ENCODE measurements around the gene SEMA6A. TPM values are rescaled to one million over a fixed set of nuclear protein-coding genes. Genes with fewer than 3 reads are reported as not detected.
"Not testable (repeated sequence)": the region's sequence is repeated elsewhere in the genome, so short reads cannot be mapped to it uniquely, and the experiment has no call there.

The SEMA6A gene
- total RNA-seq, 1 experiment from 2014 or later: 0.61 TPM

GRCh38 chr5:116554764-116555163 lies 19.9 kb downstream of the SEMA6A start:
- no peak overlapping the region for H3K4me3 ChIP-seq
- no peaks in the 10 kb centered on the region for H3K27me3 ChIP-seq (replicated peaks)
- no peak for DNase-seq (ENCODE audit: low read depth in 1 of 2, low spot score in 2 of 2)
- H3K4me1 ChIP-seq (replicated peaks): no peaks in the 10 kb centered on the region
- no peaks in the 10 kb centered on the region for H3K9me3 ChIP-seq (replicated peaks)
- no peaks in the 10 kb centered on the region for H3K36me3 ChIP-seq
- no peak overlapping the region for H3K27ac ChIP-seq

GRCh38 chr5:116553366-116553765 lies 21.3 kb downstream of the SEMA6A start:
- Histone ChIP-seq H3K27me3 (replicated peaks) (no peaks in the 10 kb centered on the region), H3K9me3 (replicated peaks) (no peaks in the 10 kb centered on the region), H3K4me1 (replicated peaks) (no peaks in the 10 kb centered on the region), H3K27ac (no peak overlapping the region), H3K4me3 (no peak overlapping the region), H3K36me3 (no peaks in the 10 kb centered on the region)
- no peak for DNase-seq (ENCODE audit: low read depth in 1 of 2, low spot score in 2 of 2)

GRCh38 chr5:116550082-116550481 lies 24.5 kb downstream of the SEMA6A start:
- H3K9me3 ChIP-seq (replicated peaks): peaks cover 13% of the 10 kb centered on the region
- no peak overlapping the region for H3K27ac ChIP-seq
- H3K4me1 ChIP-seq (replicated peaks): no peaks in the 10 kb centered on the region
- no peaks in the 10 kb centered on the region for H3K36me3 ChIP-seq
- no peaks in the 10 kb centered on the region for H3K27me3 ChIP-seq (replicated peaks)
- H3K4me3 ChIP-seq: no peak overlapping the region
- no peak for DNase-seq (ENCODE audit: low read depth in 1 of 2, low spot score in 2 of 2)

GRCh38 chr5:116546743-116547124 lies 27.9 kb downstream of the SEMA6A start:
- Histone ChIP-seq H3K27ac (no peak overlapping the region), H3K27me3 (replicated peaks) (no peaks in the 10 kb centered on the region), H3K4me1 (replicated peaks) (no peaks in the 10 kb centered on the region), H3K4me3 (no peak overlapping the region), H3K36me3 (no peaks in the 10 kb centered on the region), H3K9me3 (replicated peaks) (peaks cover 15% of the 10 kb centered on the region)
- no peak for DNase-seq (ENCODE audit: low read depth in 1 of 2, low spot score in 2 of 2)

- peaks cover 15% of the 10 kb centered on the region for H3K9me3 ChIP-seq (replicated peaks)
- H3K4me1 ChIP-seq (replicated peaks): no peaks in the 10 kb centered on the region
- H3K4me3 ChIP-seq: no peak overlapping the region
- no peaks in the 10 kb centered on the region for H3K27me3 ChIP-seq (replicated peaks)
- DNase-seq (ENCODE audit: low read depth in 1 of 2, low spot score in 2 of 2): no peak
- H3K27ac ChIP-seq: no peak overlapping the region
- no peaks in the 10 kb centered on the region for H3K36me3 ChIP-seq
Observed at GRCh38 chr5:116546033-116546742, 28.4 kb downstream of the SEMA6A start.

- H3K27me3 ChIP-seq (replicated peaks); DNase-seq (ENCODE audit: low read depth in 1 of 2, low spot score in 2 of 2); H3K4me3 ChIP-seq; H3K36me3 ChIP-seq; H3K27ac ChIP-seq; H3K4me1 ChIP-seq (replicated peaks): not testable (repeated sequence)
- peaks cover 15% of the 10 kb centered on the region for H3K9me3 ChIP-seq (replicated peaks)
Observed at GRCh38 chr5:116545465-116545864, 29.2 kb downstream of the SEMA6A start.

- DNase-seq (ENCODE audit: low read depth in 1 of 2, low spot score in 2 of 2): no peak
- Histone ChIP-seq H3K27ac (no peak overlapping the region), H3K27me3 (replicated peaks) (no peaks in the 10 kb centered on the region), H3K9me3 (replicated peaks) (peaks cover 15% of the 10 kb centered on the region), H3K36me3 (no peaks in the 10 kb centered on the region), H3K4me3 (no peak overlapping the region), H3K4me1 (replicated peaks) (no peaks in the 10 kb centered on the region)
Observed at GRCh38 chr5:116544531-116545241, 29.9 kb downstream of the SEMA6A start.

GRCh38 chr5:116543501-116543900 lies 31.1 kb downstream of the SEMA6A start:
- Histone ChIP-seq H3K4me3 (no peak overlapping the region), H3K27ac (no peak overlapping the region), H3K36me3 (no peaks in the 10 kb centered on the region), H3K4me1 (replicated peaks) (no peaks in the 10 kb centered on the region), H3K9me3 (replicated peaks) (peaks cover 15% of the 10 kb centered on the region), H3K27me3 (replicated peaks) (no peaks in the 10 kb centered on the region)
- no peak for DNase-seq (ENCODE audit: low read depth in 1 of 2, low spot score in 2 of 2)

GRCh38 chr5:116542619-116543018 lies 32.0 kb downstream of the SEMA6A start:
- Histone ChIP-seq H3K9me3 (replicated peaks) (peaks cover 15% of the 10 kb centered on the region), H3K27ac (no peak overlapping the region)

GRCh38 chr5:116539222-116539621 lies 35.4 kb downstream of the SEMA6A start:
- H3K4me3 ChIP-seq: no peak overlapping the region
- no peaks in the 10 kb centered on the region for H3K36me3 ChIP-seq
- DNase-seq (ENCODE audit: low read depth in 1 of 2, low spot score in 2 of 2): no peak
- H3K27ac ChIP-seq: no peak overlapping the region
- H3K4me1 ChIP-seq (replicated peaks): no peaks in the 10 kb centered on the region
- H3K27me3 ChIP-seq (replicated peaks): no peaks in the 10 kb centered on the region
- no peaks in the 10 kb centered on the region for H3K9me3 ChIP-seq (replicated peaks)

More at GRCh38 chr5:116542619-116543018, 32.0 kb downstream of the SEMA6A start:
- H3K27me3 ChIP-seq (replicated peaks): no peaks in the 10 kb centered on the region
- no peak for DNase-seq (ENCODE audit: low read depth in 1 of 2, low spot score in 2 of 2)
- no peaks in the 10 kb centered on the region for H3K36me3 ChIP-seq
- no peak overlapping the region for H3K4me3 ChIP-seq
- no peaks in the 10 kb centered on the region for H3K4me1 ChIP-seq (replicated peaks)

- Histone ChIP-seq H3K9me3 (replicated peaks) (no peaks in the 10 kb centered on the region), H3K4me1 (replicated peaks) (no peaks in the 10 kb centered on the region), H3K36me3 (no peaks in the 10 kb centered on the region), H3K4me3 (no peak overlapping the region), H3K27me3 (replicated peaks) (no peaks in the 10 kb centered on the region), H3K27ac (no peak overlapping the region)
- no peak for DNase-seq (ENCODE audit: low read depth in 1 of 2, low spot score in 2 of 2)
Observed at GRCh38 chr5:116536316-116537083, 38.1 kb downstream of the SEMA6A start.

GRCh38 chr5:116534964-116535651 lies 39.5 kb downstream of the SEMA6A start:
- no peak for DNase-seq (ENCODE audit: low read depth in 1 of 2, low spot score in 2 of 2)
- H3K4me3 ChIP-seq: no peak overlapping the region
- H3K27ac ChIP-seq: no peak overlapping the region
- no peaks in the 10 kb centered on the region for H3K36me3 ChIP-seq
- H3K27me3 ChIP-seq (replicated peaks): no peaks in the 10 kb centered on the region
- no peaks in the 10 kb centered on the region for H3K4me1 ChIP-seq (replicated peaks)
- H3K9me3 ChIP-seq (replicated peaks): no peaks in the 10 kb centered on the region

GRCh38 chr5:116532762-116533525 lies 41.7 kb downstream of the SEMA6A start:
- no peaks in the 10 kb centered on the region for H3K4me1 ChIP-seq (replicated peaks)
- no peak for DNase-seq (ENCODE audit: low read depth in 1 of 2, low spot score in 2 of 2)
- H3K27ac ChIP-seq: no peak overlapping the region
- H3K36me3 ChIP-seq: no peaks in the 10 kb centered on the region
- no peaks in the 10 kb centered on the region for H3K9me3 ChIP-seq (replicated peaks)
- no peak overlapping the region for H3K4me3 ChIP-seq
- H3K27me3 ChIP-seq (replicated peaks): no peaks in the 10 kb centered on the region; the same call in 1 of the 2 replicates

All from SJSA1 (cell line).